Caco-2 (cell line): ENCODE measurements around the gene GNB2. TPM values are rescaled to one million over a fixed set of nuclear protein-coding genes. Genes with fewer than 3 reads are reported as not detected.

Experiments
- BruUV-seq: library from RNA; stranded (reverse); fragments of 400-500 nt; replicated peaks from 2 replicates; lab custom pipeline; 2021; lab: Mats Ljungman, UMichigan
- CTCF ChIA-PET: fragments of 300-600 bp; sonication (Branson Sonifier 250); formaldehyde crosslinking; loops from one replicate; lab custom pipeline; 2022; ENCODE audit warnings: antibody characterized with exemption; lab: Charles Lee
- POLR2A ChIA-PET: fragments of 300-600 bp; sonication (Branson Sonifier 250); formaldehyde crosslinking; loops from one replicate; lab custom pipeline; 2022; ENCODE audit warnings: antibody characterized with exemption; lab: Charles Lee
- DNase-seq, 2 experiments: peaks; one replicate each; pipeline versions ENCODE4 v3.0.0 to v3.0.0-alpha.2; 2020 to 2022
- H3K27me3 ChIP-seq: replicated peaks from 2 replicates; pipeline ENCODE4 v1.6.0; 2011; ENCODE audit warnings: low read length; ENCODE audit not compliant: control insufficient read depth, insufficient read depth
- H3K36me3 ChIP-seq: 2 replicates; pipeline ENCODE4 v1.5.1; 2011; ENCODE audit warnings: low read length; ENCODE audit not compliant: control insufficient read depth, insufficient read depth
- H3K4me1 ChIP-seq: fragments of 250-450 bp; sonication (Bioruptor Pico); 2 replicates; pipeline ENCODE4 v1.5.1; 2020; ENCODE audit warnings: mild to moderate bottlenecking
- H3K4me3 ChIP-seq: 2 replicates; pipeline ENCODE4 v1.5.1; 2011; ENCODE audit warnings: low read depth, mild to moderate bottlenecking, control low read depth, low read length
- H3K9me3 ChIP-seq: fragments of 250-450 bp; sonication (Bioruptor Pico); 2 replicates; pipeline ENCODE4 v1.5.1; 2020; ENCODE audit warnings: mild to moderate bottlenecking, moderate library complexity
- H3K27ac Mint-ChIP-seq: one replicate; pipeline ENCODE4 v1.8.0; 2022; ENCODE audit warnings: mixed read lengths; ENCODE audit not compliant: unreplicated experiment
- H3K27me3 Mint-ChIP-seq: one replicate; pipeline ENCODE4 v1.8.0; 2022; ENCODE audit warnings: mixed read lengths; ENCODE audit not compliant: insufficient read depth, unreplicated experiment
- H3K36me3 Mint-ChIP-seq: one replicate; pipeline ENCODE4 v1.8.0; 2022; ENCODE audit warnings: mild to moderate bottlenecking, mixed read lengths; ENCODE audit not compliant: insufficient read depth, unreplicated experiment
- H3K4me1 Mint-ChIP-seq: one replicate; pipeline ENCODE4 v1.8.0; 2022; ENCODE audit warnings: low read depth, mixed read lengths; ENCODE audit not compliant: unreplicated experiment
- H3K4me3 Mint-ChIP-seq: one replicate; pipeline ENCODE4 v1.8.0; 2022; ENCODE audit warnings: mild to moderate bottlenecking, moderate library complexity, mixed read lengths; ENCODE audit not compliant: unreplicated experiment
- H3K9me3 Mint-ChIP-seq: one replicate; pipeline ENCODE4 v1.8.0; 2022; ENCODE audit warnings: mixed read lengths; ENCODE audit not compliant: unreplicated experiment
- intact Hi-C: fragments of 100-400 bp; cut with micrococcal nuclease; formaldehyde crosslinking; loops from one replicate; pipeline ENCODE4 v1.10.0; 2022; ENCODE audit not compliant: unreplicated experiment
- total RNA-seq: library from RNA; stranded (reverse); gene quantifications from 2 replicates; pipeline ENCODE4 v1.2.3, GENCODE V29; 2022
- TF ChIP-seq, protein P1 (sequence below), 2 experiments: fragments of 200-600 bp in 1 of 2; IDR thresholded peaks; 1 replicate in 1 of 2; 2 replicates in 1 of 2; pipeline versions ENCODE4 v1.5.1 to v1.8.0; 2011 to 2022; ENCODE audit warnings: antibody characterized with exemption in 1 of 2, control low read depth in 1 of 2, inconsistent platforms in 1 of 2, low read depth in 1 of 2, low read length in 1 of 2, mild to moderate bottlenecking in 1 of 2, moderate library complexity in 1 of 2; ENCODE audit not compliant: insufficient read depth in 1 of 2, severe bottlenecking in 1 of 2, unreplicated experiment in 1 of 2

The GNB2 gene
- total RNA-seq, 1 experiment from 2014 or later: 200 TPM

DNA sequence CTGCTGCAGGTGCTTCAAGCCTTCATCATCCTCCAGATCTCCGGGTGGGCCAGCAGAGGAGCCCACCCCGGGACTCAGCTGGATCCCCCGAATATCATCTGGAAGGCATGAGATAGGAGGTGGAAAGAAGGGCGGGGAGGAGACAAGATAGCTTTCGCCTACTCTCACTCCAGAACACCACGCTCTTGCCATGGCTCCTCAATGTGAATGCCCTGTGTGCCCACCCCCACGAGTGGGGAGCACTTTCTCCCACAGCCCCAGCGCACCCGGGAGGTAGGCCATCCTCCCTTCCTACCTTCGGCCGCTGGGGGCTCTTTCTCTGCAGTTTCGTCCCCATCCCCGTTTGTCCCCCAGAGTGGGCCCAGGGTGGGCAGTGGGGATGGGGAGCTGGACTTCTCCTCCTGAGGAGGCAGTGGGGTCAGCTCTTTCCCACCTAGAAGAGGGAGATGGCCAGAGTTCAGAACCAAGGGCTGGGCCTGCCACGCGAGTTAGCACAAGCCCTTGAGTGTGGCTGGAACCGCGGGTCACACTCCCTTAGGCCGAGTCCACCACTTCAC is 11.6 kb downstream of the GNB2 start:
- no peak overlapping the region for H3K27ac Mint-ChIP-seq

GRCh38 chr7:100685631-100686145 is 12.1 kb downstream of the GNB2 start:
- intact Hi-C loops: no loop called here
- TF ChIP-seq, protein P1, sequence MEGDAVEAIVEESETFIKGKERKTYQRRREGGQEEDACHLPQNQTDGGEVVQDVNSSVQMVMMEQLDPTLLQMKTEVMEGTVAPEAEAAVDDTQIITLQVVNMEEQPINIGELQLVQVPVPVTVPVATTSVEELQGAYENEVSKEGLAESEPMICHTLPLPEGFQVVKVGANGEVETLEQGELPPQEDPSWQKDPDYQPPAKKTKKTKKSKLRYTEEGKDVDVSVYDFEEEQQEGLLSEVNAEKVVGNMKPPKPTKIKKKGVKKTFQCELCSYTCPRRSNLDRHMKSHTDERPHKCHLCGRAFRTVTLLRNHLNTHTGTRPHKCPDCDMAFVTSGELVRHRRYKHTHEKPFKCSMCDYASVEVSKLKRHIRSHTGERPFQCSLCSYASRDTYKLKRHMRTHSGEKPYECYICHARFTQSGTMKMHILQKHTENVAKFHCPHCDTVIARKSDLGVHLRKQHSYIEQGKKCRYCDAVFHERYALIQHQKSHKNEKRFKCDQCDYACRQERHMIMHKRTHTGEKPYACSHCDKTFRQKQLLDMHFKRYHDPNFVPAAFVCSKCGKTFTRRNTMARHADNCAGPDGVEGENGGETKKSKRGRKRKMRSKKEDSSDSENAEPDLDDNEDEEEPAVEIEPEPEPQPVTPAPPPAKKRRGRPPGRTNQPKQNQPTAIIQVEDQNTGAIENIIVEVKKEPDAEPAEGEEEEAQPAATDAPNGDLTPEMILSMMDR (IDR thresholded peaks at IDR 0.05; ENCODE audit: insufficient read depth in 1 of 2, low read depth in 1 of 2, low read length in 1 of 2, severe bottlenecking in 1 of 2, unreplicated experiment in 1 of 2): no peak
- DNase-seq: no peak
- no peaks in the 10 kb centered on the region for H3K27me3 ChIP-seq
- BruUV-seq: no TSS peak
- POLR2A ChIA-PET: interaction anchor here (0.6 kb wide), 1 partner anchor 53 kb away, joined by 3 read pairs; no protein-coding TSS in a partner anchor
- CTCF ChIA-PET: no interaction called here
- Mint-ChIP-seq H3K36me3 (peaks cover 70% of the 10 kb centered on the region), H3K27me3 (no peaks in the 10 kb centered on the region), H3K4me3 (no peak overlapping the region), H3K27ac (no peak overlapping the region), H3K9me3 (no peaks in the 10 kb centered on the region), H3K4me1 (no peaks in the 10 kb centered on the region)
- H3K4me3 ChIP-seq: no peak overlapping the region
- H3K4me1 ChIP-seq: no peaks in the 10 kb centered on the region
- peaks cover 5% of the 10 kb centered on the region for H3K36me3 ChIP-seq
- no peaks in the 10 kb centered on the region for H3K9me3 ChIP-seq

More for the DNA sequence above, 11.6 kb downstream of the GNB2 start:
- POLR2A ChIA-PET: interaction anchor here (0.6 kb wide), 1 partner anchor 53 kb away, joined by 3 read pairs; no protein-coding TSS in a partner anchor
- TF ChIP-seq, protein P1 (IDR thresholded peaks at IDR 0.05; ENCODE audit: insufficient read depth in 1 of 2, low read depth in 1 of 2, low read length in 1 of 2, severe bottlenecking in 1 of 2, unreplicated experiment in 1 of 2): no peak
- Histone ChIP-seq H3K27me3 (no peaks in the 10 kb centered on the region), H3K9me3 (no peaks in the 10 kb centered on the region), H3K36me3 (peaks cover 5% of the 10 kb centered on the region), H3K4me1 (no peaks in the 10 kb centered on the region), H3K4me3 (no peak overlapping the region)
- BruUV-seq: no TSS peak
- no peaks in the 10 kb centered on the region for H3K27me3 Mint-ChIP-seq
- no peak overlapping the region for H3K4me3 Mint-ChIP-seq
- H3K9me3 Mint-ChIP-seq: no peaks in the 10 kb centered on the region
- CTCF ChIA-PET: interaction anchor here (0.6 kb wide), 2 partner anchors 109 to 179 kb away, joined by 3 to 4 read pairs; no protein-coding TSS in a partner anchor
- peaks cover 75% of the 10 kb centered on the region for H3K36me3 Mint-ChIP-seq
- DNase-seq: no peak
- intact Hi-C loops: no loop called here
- no peaks in the 10 kb centered on the region for H3K4me1 Mint-ChIP-seq

GRCh38 chr7:100686201-100686821 is 12.8 kb downstream of the GNB2 start:
- ChIA-PET POLR2A (no interaction called here), CTCF (no interaction called here)
- no peak for DNase-seq
- Mint-ChIP-seq H3K4me3 (no peak overlapping the region), H3K36me3 (peaks cover 67% of the 10 kb centered on the region), H3K9me3 (no peaks in the 10 kb centered on the region), H3K27ac (no peak overlapping the region), H3K4me1 (no peaks in the 10 kb centered on the region), H3K27me3 (no peaks in the 10 kb centered on the region)
- Histone ChIP-seq H3K9me3 (no peaks in the 10 kb centered on the region), H3K27me3 (no peaks in the 10 kb centered on the region), H3K36me3 (peaks cover 5% of the 10 kb centered on the region), H3K4me1 (no peaks in the 10 kb centered on the region), H3K4me3 (no peak overlapping the region)
- intact Hi-C loops: no loop called here
- TF ChIP-seq, protein P1 (IDR thresholded peaks at IDR 0.05; ENCODE audit: insufficient read depth in 1 of 2, low read depth in 1 of 2, low read length in 1 of 2, severe bottlenecking in 1 of 2, unreplicated experiment in 1 of 2): no peak
- no TSS peak for BruUV-seq
